GM12892 (cell line): ENCODE data around the gene LCNL1.

Experiments
- POLR2A ChIP-seq: IDR thresholded peaks from 2 replicates; pipeline ENCODE4 v1.6.1; 2011; ENCODE audit warnings: low read depth, low read length, control low read depth
- POLR2AphosphoS5 ChIP-seq: IDR thresholded peaks from 2 replicates; pipeline ENCODE4 v1.6.1; 2011; ENCODE audit warnings: low read depth, low read length, control low read depth

DNA sequence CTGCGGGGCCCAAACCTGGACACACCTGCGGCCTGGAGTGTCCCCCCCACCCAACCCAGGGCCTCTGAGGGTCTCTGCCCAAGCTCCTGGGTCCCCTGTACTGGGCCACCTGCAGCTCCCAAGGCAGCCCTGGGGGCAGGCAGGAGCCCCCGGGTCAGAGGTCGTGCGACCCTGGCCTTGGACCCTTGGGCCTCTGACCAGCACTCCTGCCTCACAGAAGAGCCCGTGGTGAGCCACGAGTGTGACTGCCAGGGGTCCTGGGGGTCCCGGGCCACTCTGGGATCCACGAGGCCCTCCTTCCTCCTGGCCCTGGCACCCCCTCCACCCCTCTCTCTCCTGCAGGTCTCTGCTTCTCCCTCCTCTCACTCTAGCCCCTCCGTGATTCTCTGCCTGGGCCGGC is 10.5 kb upstream of the LCNL1 start:
- TF ChIP-seq POLR2AphosphoS5 (no peak), POLR2A (no peak)
